MM.1S (cell line): ENCODE data around the gene POC1B.

Source experiments
- DNase-seq: peaks from one replicate; pipeline ENCODE4 v3.0.0-alpha.2; 2015
- H2AFZ ChIP-seq: fragments of 300-600 bp; sonication (generic); 2 replicates; pipeline ENCODE4 v1.6.0; 2016; ENCODE audit warnings: antibody characterized with exemption, low read length
- H3F3A ChIP-seq: fragments of 300-600 bp; sonication (generic); 2 replicates; pipeline ENCODE4 v1.6.1; 2016; ENCODE audit warnings: mild to moderate bottlenecking, antibody characterized with exemption, low read length, moderate library complexity, mixed read lengths; ENCODE audit not compliant: insufficient read depth
- H3K27ac ChIP-seq: fragments of 300-600 bp; sonication (generic); 2 replicates; pipeline ENCODE4 v1.5.1; 2016; ENCODE audit warnings: mild to moderate bottlenecking, low read length
- H3K27me3 ChIP-seq: fragments of 300-600 bp; sonication (generic); replicated peaks from 2 replicates; pipeline ENCODE4 v1.6.0; 2016; ENCODE audit warnings: low read length; ENCODE audit not compliant: insufficient read depth
- H3K36me3 ChIP-seq: fragments of 300-600 bp; sonication (generic); replicated peaks from 2 replicates; pipeline ENCODE4 v1.6.1; 2016; ENCODE audit warnings: mild to moderate bottlenecking, low read length, mixed read lengths; ENCODE audit not compliant: insufficient read depth
- H3K4me1 ChIP-seq: fragments of 300-600 bp; sonication (generic); 2 replicates; pipeline ENCODE4 v1.6.1; 2016; ENCODE audit warnings: low read length, mixed read lengths
- H3K4me2 ChIP-seq: fragments of 300-600 bp; sonication (generic); 2 replicates; pipeline ENCODE4 v1.6.0; 2016; ENCODE audit warnings: low read depth, low read length
- H3K4me3 ChIP-seq: fragments of 300-600 bp; sonication (generic); 2 replicates; pipeline ENCODE4 v1.5.1; 2016; ENCODE audit warnings: low read length, mixed read lengths
- H3K79me2 ChIP-seq: fragments of 300-600 bp; sonication (generic); 2 replicates; pipeline ENCODE4 v1.6.1; 2016; ENCODE audit warnings: mixed run types, low read length, mixed read lengths
- H3K9ac ChIP-seq: fragments of 300-600 bp; sonication (generic); 2 replicates; pipeline ENCODE4 v1.6.1; 2016; ENCODE audit warnings: low read length, mixed read lengths
- H3K9me2 ChIP-seq: fragments of 300-600 bp; sonication (generic); replicated peaks from 2 replicates; pipeline ENCODE4 v1.6.1; 2016; ENCODE audit warnings: mild to moderate bottlenecking, low read length, mixed read lengths; ENCODE audit not compliant: insufficient read depth
- H3K9me3 ChIP-seq: fragments of 300-600 bp; sonication (generic); replicated peaks from 2 replicates; pipeline ENCODE4 v1.6.1; 2016; ENCODE audit warnings: mild to moderate bottlenecking, low read length, mixed read lengths; ENCODE audit not compliant: insufficient read depth
- H4K20me1 ChIP-seq: fragments of 300-600 bp; sonication (generic); 2 replicates; pipeline ENCODE4 v1.6.1; 2016; ENCODE audit warnings: mild to moderate bottlenecking, low read length, moderate library complexity, mixed read lengths; ENCODE audit not compliant: insufficient read depth
- EZH2 ChIP-seq: fragments of 300-600 bp; sonication (generic); optimal IDR thresholded peaks from 2 replicates; pipeline ENCODE3; 2017; ENCODE audit warnings: low read depth, mild to moderate bottlenecking, antibody characterized with exemption, low read length, mixed read lengths
- EZH2phosphoT487 ChIP-seq: fragments of 300-600 bp; sonication (generic); IDR thresholded peaks from 2 replicates; pipeline ENCODE4 v1.6.1; 2018; ENCODE audit warnings: antibody characterized with exemption, low read length
- TF ChIP-seq, protein P1 (sequence below): fragments of 300-600 bp; sonication (generic); IDR thresholded peaks from 2 replicates; pipeline ENCODE4 v1.5.1; 2016; ENCODE audit warnings: antibody characterized with exemption, low read length, mixed read lengths

The POC1B gene

DNA sequence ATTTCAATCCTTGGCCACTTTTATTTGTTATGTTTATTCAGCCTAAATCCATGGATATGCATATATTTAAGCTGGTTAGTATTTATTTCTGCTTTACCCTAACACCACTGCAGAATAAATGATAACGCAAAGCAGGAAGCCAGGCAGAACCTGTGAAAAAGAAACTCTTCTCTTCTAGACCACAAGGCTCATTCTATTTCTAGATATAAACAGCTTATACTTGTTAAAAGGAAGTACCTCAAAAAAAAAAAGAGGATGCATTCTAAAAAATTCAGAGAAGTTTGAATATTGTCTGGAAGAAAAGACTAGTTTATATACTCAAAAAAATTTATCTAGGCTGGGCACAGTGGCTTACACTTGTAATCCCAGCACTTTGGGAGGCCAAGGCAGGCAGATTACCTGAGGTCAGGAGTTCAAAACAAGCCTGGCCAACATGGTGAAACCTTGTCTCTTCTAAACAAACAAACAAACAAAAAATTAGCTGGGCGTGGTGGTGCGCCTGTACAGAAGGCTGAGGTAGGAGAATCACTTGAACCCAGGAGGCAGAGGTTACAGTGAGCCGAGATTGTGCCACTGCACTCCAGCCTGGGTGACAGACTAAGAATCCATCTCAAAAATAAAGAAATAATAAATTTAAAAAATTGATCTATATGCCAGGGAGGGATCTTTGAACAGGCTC is 57.1 kb downstream of the POC1B start:
- H3K27ac ChIP-seq, result peak overlapping the region; percentile 78
- H3K27me3 ChIP-seq, result no peaks in the 10 kb centered on the region
- TF ChIP-seq EZH2, result no peak
- peaks cover 13% of the 10 kb centered on the region; the same call in 1 of the 2 replicates for H3K79me2 ChIP-seq
- peak overlapping the region; percentile 49; the same call in 1 of the 2 replicates for H3K9ac ChIP-seq
- no peaks in the 10 kb centered on the region for H4K20me1 ChIP-seq
- peak overlapping the region; percentile 32 for H3K4me3 ChIP-seq
- H3K9me2 ChIP-seq, result no peaks in the 10 kb centered on the region
- peak overlapping the region; percentile 85 for H3K4me2 ChIP-seq
- H3K4me1 ChIP-seq, result peaks cover 57% of the 10 kb centered on the region
- no peak overlapping the region for H2AFZ ChIP-seq
- peak; percentile 72 for DNase-seq
- H3F3A ChIP-seq, result peaks cover 30% of the 10 kb centered on the region
- no peaks in the 10 kb centered on the region for H3K36me3 ChIP-seq
- H3K9me3 ChIP-seq, result no peaks in the 10 kb centered on the region

DNA sequence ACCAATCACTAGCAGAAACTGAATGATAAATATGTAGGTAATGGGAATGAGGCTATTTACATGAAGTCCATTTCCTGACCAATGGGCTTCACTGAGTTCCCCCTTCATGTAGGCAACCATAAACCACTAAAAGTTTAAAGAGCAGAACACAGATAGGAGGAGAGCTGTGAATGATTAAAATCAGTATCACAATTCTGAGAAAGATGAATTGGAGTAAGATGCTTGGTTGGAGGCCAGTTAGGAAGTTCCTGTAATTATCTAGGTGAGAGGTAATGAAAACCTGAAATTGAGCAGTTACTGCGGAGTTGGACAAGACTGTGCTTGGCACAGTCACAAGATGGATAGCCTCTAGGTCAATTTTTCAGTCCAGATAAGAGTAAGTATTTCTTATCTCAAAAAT is 57.8 kb downstream of the POC1B start:
- Histone ChIP-seq H3K36me3 (no peaks in the 10 kb centered on the region), H2AFZ (peak overlapping the region; percentile 31; the same call in 1 of the 2 replicates), H3K9me3 (no peaks in the 10 kb centered on the region), H3F3A (peaks cover 30% of the 10 kb centered on the region), H3K27me3 (no peaks in the 10 kb centered on the region), H3K4me2 (peak overlapping the region; percentile 85), H3K4me3 (peak overlapping the region; percentile 32; the same call in 1 of the 2 replicates), H4K20me1 (no peaks in the 10 kb centered on the region), H3K27ac (peak overlapping the region; percentile 78; the same call in 1 of the 2 replicates), H3K4me1 (peaks cover 49% of the 10 kb centered on the region), H3K9me2 (no peaks in the 10 kb centered on the region), H3K9ac (peak overlapping the region; percentile 49; the same call in 1 of the 2 replicates), H3K79me2 (peaks cover 8% of the 10 kb centered on the region; the same call in 1 of the 2 replicates)
- no peak for DNase-seq
- TF ChIP-seq, protein P1, sequence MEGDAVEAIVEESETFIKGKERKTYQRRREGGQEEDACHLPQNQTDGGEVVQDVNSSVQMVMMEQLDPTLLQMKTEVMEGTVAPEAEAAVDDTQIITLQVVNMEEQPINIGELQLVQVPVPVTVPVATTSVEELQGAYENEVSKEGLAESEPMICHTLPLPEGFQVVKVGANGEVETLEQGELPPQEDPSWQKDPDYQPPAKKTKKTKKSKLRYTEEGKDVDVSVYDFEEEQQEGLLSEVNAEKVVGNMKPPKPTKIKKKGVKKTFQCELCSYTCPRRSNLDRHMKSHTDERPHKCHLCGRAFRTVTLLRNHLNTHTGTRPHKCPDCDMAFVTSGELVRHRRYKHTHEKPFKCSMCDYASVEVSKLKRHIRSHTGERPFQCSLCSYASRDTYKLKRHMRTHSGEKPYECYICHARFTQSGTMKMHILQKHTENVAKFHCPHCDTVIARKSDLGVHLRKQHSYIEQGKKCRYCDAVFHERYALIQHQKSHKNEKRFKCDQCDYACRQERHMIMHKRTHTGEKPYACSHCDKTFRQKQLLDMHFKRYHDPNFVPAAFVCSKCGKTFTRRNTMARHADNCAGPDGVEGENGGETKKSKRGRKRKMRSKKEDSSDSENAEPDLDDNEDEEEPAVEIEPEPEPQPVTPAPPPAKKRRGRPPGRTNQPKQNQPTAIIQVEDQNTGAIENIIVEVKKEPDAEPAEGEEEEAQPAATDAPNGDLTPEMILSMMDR, result no peak
- no peak for TF ChIP-seq EZH2
- no peak for TF ChIP-seq EZH2phosphoT487

DNA sequence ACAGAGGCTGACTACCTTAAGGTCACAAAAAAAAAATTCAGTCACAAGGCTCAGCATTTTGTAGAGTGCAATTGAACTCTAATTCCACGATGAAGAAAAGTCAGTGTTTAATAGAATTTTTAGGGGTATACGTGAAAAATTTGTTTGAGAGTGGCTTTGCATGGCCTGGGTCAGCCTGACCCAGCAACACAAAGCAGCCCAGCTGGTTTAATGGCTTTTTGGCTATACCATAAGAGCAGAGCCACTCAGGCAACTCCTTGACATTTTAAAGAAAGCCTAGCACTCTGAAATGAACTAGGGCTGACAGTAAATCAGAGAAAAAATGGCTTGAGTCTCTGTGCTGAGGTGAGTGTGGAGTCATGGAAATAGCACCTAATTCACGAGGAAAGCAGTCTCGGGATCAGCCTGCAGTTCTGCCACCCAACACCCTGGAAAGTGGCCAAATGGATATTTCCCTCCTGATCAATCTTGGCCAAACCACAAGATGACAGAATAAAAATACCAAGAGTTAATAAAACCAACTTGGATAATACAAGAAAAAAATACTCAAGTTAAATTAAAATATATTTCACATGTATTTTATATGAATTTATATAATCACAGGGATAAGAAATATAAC is 60.8 kb downstream of the POC1B start:
- no peak overlapping the region for H3K9ac ChIP-seq
- no peaks in the 10 kb centered on the region for H4K20me1 ChIP-seq
- H2AFZ ChIP-seq, result no peak overlapping the region
- peaks cover 10% of the 10 kb centered on the region for H3K79me2 ChIP-seq
- H3K36me3 ChIP-seq, result no peaks in the 10 kb centered on the region
- no peaks in the 10 kb centered on the region for H3K9me3 ChIP-seq
- H3K27me3 ChIP-seq, result no peaks in the 10 kb centered on the region
- peaks cover 30% of the 10 kb centered on the region for H3F3A ChIP-seq
- H3K27ac ChIP-seq, result no peak overlapping the region
- no peak for DNase-seq
- H3K4me2 ChIP-seq, result no peak overlapping the region
- TF ChIP-seq, protein P1, result no peak
- TF ChIP-seq EZH2phosphoT487 (no peak), EZH2 (no peak)
- peaks cover 52% of the 10 kb centered on the region for H3K4me1 ChIP-seq
- no peak overlapping the region for H3K4me3 ChIP-seq
- no peaks in the 10 kb centered on the region for H3K9me2 ChIP-seq
